GM19238 (cell line): ENCODE results near the gene ATR.

Source experiments
- DNase-seq: peaks from one replicate; pipeline ENCODE4 v3.0.0; 2011; ENCODE audit warnings: low spot score; ENCODE audit not compliant: insufficient read length

Gene ATR

DNA sequence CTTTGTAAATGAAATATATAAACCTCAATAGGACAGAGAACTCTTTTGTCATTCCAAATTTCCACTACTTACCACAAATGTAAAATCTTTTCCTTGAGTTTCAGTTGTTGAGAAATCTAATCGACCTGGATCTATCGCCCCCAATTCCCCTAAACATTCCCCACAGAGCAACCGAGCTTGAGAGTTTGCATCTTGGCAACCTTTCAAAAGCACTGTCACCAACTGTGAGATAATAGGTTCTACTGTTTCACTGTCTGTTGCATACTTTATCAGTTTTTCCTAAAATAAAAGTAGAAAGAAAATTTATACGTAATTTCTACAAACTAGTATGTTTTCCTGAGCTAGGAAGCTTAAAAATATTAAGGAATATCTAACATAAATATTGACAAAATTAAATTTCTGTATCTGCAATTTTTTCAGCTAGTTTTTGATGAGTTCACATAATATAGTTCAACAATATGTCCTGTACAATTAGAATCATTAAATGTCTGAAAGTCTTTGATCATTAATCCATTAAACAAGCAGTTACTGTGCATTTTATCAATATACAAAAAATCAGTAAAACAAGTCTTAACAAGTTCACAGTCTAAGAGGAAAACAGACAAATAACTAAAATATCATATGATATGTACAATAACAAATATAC lies 54.5 kb downstream of the ATR start:
- no peak for DNase-seq

DNA sequence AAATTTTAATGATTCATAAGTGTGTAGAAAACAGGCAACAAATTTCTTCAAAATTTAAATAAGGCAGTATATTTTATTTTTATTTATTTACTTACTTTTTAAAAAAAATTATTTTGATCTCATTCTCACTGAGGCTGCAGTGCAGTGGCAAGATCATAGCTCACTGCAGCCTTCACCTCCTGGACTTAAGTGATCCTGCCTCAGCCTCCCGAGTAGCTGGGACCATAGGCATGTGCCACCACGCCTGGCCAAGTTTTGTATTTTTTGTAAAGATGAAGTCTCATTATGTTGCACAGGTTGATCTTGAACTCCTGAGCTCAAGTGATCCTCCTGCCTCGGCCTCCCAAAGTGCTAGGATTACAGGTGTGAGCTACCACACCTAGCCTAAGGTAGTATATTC lies 69.5 kb downstream of the ATR start:
- DNase-seq: no peak

DNA sequence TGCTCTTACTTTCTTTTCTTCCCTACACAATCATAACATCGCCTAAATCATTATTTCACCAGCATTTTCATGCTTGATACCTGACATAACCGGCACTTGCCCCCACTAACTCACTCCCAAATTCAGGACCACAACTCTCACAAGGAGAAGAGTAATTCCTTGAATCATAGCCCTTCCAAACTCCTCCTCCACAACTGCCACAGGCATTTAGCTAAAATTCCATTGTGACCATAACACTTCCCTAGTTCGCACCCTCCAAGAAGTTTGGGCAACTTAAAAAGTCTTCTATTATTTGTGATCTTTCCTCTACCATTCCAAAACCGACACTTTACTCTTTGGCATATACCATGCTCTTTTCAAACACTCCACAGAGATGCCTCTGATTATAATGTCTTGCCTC lies 71.3 kb downstream of the ATR start:
- no peak for DNase-seq

DNA sequence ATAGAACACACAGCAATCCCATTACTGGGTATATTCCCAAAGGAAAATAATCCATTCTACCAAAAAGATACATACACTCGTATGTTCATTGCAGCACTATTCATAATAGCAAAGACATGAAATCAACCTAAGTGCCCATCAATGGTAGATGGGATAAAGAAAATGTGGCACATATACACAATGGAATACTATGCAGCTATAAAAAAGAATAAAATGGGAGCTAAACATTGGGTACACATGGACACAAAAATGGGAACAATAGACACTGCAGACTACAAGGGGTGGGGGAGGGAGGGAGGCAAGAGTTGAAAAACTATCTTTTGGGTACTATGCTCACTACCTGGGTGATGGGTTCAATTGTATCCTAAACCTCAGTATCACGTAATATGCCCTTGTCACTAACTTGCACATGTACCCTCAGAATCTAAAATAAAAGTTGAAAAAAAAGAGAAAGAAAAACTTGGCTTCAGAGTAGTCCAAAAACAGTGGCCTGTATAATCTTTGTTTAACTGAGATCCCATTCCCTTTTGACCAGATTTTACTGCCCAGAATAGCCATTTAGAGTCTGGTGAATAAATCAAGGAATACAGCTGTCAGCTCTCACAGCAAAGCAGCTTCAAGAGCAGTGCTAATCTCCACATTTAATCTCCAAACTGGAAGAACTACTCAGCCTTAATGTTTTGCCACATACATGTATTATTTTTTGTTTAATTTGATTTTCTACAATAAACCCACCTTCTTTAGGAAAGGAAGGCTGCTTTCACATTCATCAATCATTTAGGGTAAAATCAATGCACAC lies 76.1 kb downstream of the ATR start:
- no peak for DNase-seq

DNA sequence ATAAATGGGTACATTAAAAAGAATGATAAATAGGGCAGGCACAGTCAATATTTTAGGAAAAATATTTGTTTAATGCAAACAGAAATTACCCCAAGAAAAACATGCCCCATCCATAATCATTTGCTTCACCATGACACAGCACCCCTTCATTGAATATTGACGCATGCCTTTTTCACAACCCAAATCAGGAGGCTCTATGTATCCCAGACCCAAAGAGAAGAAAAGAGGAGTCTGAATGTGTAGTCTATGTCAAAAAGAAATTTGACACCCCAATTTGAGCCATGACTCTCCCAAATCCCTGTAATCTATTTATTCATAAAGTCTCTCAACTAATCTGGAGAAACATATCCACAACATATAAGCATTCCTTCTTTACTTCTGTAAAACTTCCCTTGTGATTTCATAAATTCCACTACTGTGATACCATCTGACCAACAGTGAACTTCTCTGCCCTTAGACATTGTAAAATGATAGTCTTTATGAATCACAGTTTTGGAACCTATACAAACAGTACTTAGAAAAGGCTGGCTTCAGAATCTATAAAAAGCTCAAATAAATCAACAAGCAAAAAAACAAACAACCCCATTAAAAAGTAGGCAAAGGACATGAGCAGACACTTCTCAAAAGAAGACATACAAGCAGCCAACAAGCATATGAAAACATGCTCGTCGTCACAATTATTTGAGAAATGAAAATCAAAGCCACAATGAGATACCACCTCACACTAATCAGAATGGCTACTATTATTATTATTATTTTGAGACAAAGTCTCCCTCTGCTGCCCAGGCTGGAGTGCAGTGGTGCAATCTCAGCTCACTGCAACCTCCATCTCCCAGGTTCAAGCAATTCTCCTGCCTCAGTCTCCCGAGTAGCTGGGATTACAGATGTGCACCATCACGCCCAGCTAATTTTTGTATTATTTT lies 77.3 kb downstream of the ATR start:
- no peak for DNase-seq

DNA sequence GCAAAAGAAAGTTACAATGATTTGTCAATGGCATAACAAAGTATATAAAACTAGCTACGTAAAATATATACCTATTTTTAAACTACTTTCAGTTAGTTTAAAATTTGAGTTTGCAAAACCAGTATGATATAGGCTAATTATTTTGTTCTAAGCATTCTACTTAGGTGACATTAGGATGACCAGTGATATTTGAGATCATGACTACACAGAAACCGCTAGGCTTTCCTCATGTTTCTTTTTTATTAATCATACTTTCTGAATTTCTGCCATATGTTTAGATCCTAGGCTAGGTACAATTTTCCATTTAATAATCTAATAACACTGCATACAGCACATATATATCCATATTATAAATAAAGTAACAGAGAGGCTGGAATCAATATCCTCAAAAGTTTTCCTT lies 78.3 kb downstream of the ATR start:
- DNase-seq: no peak

DNA sequence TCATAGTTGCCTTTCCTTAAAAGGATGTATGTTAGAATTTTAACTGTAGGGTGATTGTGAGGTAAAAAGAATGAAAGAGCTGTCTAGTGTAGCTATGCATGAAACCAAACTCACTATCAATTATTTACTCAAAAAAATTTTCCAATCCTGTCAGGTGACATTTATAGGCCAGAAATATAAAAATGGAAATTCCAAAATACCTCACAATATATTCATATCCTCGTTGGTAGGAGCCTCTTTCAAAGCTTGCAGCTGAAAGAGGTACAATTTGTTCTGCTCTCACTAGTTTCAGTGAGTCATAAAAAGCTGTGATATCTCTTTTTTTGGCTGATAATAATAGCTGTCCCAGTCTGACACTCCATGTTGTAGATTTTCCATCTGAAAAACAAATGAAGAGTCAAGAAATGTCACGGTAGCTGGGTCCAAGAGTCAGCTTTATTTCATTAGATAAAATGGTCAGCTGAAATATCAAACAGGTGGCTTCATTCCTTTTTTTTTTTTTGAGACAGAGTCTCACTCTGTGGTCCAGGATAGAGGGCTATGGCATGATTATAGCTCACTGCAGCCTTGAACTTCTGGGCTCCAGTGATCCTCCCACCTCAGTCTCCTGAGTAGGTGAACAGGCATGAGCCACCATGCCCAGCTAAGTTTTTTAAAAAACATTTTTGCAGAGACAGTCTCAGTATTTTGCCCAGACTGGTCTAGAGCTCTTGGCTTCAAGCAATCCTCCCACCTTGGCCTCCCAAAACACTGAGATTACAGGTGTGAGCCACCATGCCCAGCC lies 79.9 kb downstream of the ATR start:
- DNase-seq: peak; percentile 5

DNA sequence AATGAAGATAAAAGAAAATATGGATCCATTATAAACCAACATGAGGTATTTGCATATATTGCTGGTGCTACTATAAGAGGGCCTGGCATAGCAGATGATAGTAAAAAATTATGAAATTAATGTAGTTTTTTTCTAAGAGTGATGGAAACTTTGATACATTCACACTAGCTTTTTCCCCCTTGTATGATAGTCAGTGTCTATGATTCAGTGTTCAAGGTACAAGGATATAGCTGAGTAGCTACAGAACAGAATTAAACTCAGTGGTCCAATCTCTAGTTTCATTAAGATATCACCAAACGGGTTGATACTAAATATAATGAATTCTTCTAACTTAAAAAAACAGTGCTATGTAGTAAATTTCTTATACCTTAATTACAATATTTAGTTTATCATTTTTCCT lies 80.8 kb downstream of the ATR start:
- no peak for DNase-seq

DNA sequence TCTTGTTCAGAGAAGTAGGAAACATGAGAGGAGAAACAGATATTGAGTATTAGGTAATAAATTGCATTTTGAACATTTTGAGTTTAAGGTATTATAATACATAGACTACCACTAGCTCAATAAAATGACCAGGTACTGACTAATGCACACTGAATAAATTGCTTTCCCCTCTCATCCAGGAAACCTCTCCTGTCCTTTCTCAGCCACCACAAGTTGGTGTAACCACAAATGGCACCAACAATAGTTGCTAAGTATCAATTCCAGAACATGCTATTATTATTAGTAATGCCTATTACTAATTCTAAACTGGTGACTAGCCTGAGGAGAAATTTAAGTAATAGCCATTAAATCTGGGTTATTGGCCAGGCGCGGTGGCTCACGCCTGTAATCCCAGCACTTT lies 83.4 kb downstream of the ATR start:
- DNase-seq: no peak

DNA sequence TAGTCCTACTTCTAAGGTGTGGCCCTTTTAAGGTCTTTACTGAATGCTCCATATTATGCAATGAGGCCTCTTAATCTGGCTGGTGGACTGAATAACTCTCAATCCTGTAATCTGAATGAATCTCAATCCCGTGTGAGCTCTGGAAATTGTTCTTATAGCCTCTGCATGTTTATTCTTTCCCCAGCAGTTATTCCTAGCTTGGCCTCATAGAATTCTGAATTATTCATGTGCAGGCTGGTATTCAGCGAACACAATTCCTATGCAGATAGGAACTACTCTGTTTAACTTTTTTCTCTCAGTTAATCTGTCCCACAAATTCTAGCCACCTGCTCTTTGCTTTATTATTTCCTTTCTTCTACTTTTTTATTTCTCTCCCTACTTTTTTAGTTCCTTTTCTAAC lies 86.3 kb downstream of the ATR start:
- DNase-seq: no peak

DNA sequence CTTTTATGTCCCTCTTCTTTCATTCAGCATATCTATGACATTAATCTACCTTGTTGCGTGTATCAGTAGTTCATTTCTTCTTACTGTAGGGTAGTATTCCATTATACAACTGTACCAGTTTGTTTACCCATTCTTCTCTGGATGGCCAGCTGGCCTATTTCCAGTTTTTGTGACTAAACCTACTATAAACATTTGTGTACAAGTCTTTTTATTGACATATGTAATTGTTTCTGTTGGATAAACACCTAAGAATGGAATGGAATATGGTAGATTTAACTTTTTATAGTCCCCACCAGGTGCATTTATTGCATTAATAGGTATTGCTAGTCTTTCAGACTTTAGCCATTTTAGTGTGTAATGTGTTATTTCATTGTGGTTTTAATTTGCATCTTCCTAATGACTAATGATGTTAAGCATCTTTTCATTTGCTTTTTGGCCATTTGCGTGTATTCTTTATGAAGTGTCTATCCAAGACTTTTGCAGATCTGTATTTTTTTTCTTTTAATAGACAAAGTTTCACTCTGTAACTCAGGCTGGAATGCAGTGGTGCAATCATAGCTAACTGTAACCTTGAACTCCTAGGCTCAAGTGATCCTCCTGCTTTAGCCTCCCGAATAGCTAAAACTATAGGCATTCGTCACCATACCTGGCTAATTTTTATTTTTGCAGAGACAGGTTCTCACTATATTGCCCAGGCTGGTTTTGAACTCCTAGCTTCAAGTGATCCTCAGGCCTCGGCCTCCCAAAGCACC lies 88.8 kb downstream of the ATR start:
- no peak for DNase-seq

DNA sequence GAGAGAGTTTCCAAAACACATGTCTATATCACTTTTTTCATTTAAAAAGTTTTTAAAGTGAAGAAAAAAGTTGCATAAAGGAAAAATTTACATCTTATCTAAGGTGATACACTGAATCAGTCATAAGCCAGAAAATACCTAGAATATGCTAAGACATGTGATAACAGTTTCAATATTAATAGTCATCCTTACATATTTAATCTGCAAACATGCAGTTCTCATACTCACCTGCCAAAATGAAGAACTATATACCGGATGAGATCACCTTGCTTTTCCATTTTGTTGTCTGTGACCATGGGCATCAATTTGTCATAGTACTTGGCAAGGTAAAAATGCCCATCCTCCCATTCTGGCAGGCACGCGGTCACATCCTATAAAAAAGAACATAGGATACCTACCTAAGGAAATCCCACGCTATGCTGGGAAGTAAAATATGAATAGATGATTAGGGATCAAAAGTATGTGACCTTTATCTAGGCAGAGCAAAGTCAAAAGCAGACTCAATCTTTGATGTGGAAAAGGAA lies 93.6 kb downstream of the ATR start:
- no peak for DNase-seq

DNA sequence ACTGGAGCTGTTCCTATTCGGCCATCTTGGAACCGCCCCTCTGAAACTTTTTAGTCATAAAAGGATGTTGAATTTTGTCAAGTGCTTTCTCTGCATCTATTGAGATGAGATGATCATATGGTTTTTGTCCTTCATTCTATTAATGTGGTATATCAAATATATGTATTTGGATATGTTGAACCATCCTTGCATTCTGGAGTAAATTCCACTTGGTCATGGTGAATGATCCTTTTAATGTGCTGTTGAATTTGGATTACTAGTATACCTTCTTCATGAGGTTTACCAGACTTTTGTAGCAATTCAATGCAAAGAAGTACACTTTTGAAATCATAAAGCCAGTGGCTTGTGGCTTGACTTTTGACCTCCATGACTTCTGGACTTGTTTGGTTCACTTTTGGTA lies 97.3 kb downstream of the ATR start:
- DNase-seq: no peak

DNA sequence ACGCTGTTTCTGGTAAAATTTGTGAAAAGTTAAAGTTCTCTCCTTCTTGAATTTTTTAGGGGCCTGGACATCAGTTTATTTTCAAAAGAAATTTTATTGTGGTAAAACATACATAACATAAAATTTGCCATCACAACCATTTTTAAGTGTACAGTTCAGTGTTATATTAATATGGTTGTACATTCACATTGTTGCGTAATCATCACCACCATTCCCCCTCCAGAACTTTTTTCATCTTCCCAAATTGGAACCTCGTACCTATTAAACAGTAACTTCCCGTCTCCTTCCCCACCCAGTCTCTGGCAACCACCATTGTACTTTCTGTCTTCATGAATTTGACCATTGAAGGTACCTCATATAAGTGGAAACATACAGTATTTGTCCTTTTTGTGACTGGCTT lies 107.7 kb downstream of the ATR start:
- no peak for DNase-seq

DNA sequence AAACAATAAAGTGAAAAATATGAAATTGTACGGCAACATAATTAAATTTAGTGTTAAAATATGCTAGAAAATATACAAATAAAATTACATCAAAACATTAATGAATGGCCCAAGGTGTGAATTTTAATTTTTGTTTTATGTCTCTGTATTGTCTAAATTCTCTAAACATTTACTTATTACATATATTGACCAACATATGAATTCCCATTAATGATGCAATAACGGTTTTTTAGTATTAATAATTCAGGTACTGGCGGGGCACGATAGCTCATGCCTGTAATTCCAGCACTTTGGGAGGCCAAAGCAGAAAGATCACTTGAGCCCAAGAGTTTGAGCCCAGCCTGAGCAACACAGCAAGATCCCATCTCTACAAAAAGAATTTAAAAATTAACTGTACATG lies 110.1 kb downstream of the ATR start:
- no peak for DNase-seq

DNA sequence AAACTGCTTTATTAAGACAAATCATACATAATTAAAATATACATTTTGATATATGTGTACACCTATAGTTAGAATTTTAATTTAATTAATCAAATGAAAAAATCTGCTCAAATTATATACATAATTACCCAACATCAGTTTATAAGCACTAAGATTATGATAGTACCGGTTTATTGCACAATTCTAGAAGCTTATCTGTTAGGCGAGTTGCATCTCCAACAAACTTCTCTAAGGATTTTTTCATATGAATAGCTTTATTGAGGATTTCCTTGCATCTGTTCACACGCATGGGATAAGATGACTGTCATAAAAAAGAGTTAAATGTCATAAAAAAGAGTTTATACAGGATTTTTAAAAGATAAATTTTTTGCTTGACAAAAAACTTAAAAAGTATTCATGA lies 110.8 kb downstream of the ATR start:
- DNase-seq: no peak

DNA sequence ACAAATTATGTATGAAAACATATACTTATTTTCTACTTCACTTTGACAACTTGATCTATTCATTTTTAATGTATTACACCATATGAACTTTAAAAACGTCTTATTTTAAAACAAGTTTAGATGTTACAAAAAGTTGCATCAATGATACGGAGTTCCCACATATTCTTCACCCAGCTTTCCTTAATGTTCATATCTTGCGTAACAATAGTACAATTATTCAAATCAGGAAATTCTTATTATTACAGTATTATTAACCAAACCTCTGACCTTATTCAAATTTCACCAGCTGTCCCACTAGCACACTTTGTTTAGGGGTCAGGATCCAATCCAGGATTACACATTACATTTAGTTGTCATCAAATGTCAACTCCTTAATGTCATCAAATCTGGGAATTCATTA lies 117.8 kb downstream of the ATR start:
- no peak for DNase-seq

DNA sequence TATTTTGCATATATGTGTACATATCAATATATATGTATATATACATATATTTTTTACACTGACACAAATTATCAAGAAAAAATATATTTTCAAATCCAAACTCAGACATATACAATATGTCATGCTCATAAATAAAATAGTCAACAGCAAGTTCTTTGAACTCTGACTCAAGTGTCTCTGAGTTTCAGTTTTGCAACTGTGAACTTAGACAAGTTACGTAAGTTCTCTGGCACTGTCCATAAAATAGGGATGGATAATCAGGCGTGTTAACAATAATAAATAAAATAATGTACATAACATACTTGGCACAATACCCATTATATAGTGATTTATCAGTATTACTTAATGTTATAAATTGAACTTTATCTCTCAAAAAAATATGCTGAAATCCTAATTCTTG lies 118.6 kb downstream of the ATR start:
- DNase-seq: no peak

DNA sequence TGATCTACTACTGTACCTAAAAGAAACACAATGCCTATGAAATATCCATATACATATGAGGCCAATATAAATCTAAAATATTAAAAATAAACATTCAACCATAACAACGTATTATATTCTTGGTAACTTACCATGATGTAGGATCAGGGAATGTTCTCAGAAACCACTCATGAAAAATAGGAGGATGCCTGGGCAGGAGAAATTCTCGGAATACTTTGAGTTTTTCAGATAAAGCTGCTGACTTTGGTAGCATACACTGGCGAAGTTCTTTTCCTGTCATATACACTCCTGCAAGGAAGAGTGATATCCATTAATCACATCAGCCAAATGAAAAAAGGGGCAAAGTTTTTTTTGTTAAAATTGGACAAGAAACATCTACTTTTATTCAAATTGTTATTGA lies 119.4 kb downstream of the ATR start:
- DNase-seq: no peak

DNA sequence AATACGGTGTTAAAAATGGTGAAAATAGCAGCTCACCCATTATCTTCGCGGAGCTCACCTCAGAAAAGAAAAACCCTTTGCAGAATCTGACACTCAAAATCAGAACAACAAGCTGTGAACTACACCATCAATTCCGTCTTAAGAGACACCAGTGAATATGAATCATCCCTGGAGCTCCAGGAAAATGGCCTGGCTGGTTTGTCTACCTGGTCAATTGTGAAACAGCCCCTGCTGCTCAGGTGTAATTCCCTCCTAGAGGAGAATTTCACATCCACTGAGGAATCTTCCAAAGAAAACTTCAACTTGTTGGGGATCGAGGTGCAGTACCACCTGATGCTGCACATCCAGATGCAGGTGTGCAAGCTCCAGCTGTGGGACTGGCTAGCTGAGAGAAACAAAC lies 127.7 kb downstream of the ATR start:
- DNase-seq: no peak

DNA sequence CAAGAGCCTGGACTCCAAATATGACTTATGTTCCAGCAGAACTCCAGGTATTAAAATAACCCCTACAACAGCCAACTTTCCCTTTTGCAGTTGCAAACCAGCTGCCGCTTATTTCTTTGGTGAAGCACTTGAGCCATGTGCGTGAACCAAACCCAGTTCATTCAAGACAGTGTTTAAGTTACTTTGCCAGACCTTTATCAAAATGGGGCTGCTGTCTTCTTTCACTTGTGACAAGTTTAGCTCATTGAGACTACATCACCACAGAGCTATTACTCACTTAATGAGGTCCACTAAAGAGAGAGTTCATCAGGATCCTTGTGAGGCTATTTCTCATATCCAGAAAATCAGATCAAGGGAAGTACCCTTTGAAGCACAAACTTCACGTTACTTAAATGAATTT lies 128.3 kb downstream of the ATR start:
- DNase-seq: no peak
